Measurements from ENCODE around the gene MYMK.

MYMK gene

DNA sequence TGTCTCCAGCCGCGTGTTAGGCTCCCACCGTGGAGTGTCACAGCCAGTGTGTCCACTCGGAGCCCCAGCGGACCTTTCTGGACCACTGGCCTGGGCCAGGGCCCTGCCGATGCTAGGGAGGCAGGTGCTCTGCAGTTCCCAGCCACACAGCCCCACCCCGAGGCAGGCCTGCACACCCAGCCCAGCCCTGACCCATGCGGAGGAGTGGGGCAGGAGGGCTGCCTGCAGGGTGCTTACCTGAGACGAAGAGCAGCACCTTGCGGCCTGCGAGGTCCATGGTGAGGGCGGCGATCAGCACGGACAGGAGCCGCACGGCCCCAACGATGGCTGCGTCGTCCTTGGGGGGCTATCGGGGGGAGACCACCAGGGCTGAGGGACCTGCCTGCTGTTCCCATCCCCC is 51.0 kb downstream of the MYMK start:
- no peak for DNase-seq
- H3K27me3 Mint-ChIP-seq: no peaks in the 10 kb centered on the region
- peaks cover 2% of the 10 kb centered on the region for H3K4me1 Mint-ChIP-seq (ENCODE audit: low read depth)
- H3K36me3 Mint-ChIP-seq (ENCODE audit: low read depth): peaks cover 10% of the 10 kb centered on the region
- H3K4me3 Mint-ChIP-seq: no peak overlapping the region
- no peak overlapping the region for H3K27ac Mint-ChIP-seq
- no peaks in the 10 kb centered on the region for H3K9me3 Mint-ChIP-seq

DNA sequence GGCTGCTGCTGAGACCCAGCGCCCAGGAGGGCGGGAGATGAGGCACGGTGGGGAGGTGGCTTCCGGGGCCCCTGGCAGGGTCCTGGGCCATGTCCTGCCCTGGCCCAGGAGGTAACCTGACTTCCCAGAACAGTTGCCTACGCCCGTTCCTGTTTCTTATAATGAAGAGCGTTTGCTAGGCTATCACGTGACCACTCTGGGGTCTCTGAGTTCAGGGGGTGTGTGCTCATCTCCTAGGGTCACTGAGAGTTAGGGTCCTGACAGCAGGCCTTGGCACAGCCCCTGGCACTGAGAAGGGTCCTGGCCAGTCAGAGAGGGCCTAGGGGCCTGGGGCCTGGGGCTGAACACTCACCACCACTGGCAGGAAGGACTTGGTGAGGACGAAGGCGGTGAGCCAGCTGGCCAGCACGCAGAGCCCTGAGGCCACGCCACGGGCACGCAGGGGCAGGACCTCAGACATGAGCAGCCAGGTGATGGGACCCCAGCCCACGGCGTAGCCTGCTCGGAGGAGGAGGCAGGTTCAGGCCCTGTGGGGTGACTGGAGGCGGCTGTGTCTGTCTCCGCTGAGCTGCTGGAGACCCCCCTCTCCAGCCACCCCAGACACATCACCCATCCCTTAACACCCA is 51.9 kb downstream of the MYMK start:
- Mint-ChIP-seq H3K4me3 (no peak overlapping the region), H3K36me3 (ENCODE audit: low read depth) (peaks cover 10% of the 10 kb centered on the region), H3K27me3 (no peaks in the 10 kb centered on the region), H3K27ac (no peak overlapping the region), H3K9me3 (no peaks in the 10 kb centered on the region), H3K4me1 (ENCODE audit: low read depth) (peaks cover 2% of the 10 kb centered on the region)
- no peak for DNase-seq

DNA sequence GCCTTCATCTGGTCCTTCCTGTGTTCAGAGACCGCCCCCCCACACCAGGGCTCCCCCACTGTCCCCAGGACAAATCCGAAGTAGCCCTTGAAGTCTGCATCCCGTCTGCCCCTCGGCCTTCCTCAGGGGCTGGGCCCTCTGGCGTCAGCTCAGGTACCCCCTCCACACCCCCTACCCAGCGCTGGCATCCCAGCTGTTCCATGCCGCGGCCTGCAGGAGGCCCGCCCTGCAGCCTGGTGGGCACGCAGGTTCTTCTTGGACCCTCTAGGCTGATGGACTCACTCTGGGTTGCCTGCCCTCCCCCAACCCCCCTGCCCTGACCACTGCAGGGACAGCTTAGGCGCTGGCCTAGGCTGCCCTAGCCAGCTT is 52.5 kb downstream of the MYMK start:
- Mint-ChIP-seq H3K27me3 (no peaks in the 10 kb centered on the region), H3K27ac (no peak overlapping the region), H3K4me3 (no peak overlapping the region), H3K36me3 (ENCODE audit: low read depth) (peaks cover 10% of the 10 kb centered on the region), H3K9me3 (no peaks in the 10 kb centered on the region), H3K4me1 (ENCODE audit: low read depth) (peaks cover 2% of the 10 kb centered on the region)
- no peak for DNase-seq

DNA sequence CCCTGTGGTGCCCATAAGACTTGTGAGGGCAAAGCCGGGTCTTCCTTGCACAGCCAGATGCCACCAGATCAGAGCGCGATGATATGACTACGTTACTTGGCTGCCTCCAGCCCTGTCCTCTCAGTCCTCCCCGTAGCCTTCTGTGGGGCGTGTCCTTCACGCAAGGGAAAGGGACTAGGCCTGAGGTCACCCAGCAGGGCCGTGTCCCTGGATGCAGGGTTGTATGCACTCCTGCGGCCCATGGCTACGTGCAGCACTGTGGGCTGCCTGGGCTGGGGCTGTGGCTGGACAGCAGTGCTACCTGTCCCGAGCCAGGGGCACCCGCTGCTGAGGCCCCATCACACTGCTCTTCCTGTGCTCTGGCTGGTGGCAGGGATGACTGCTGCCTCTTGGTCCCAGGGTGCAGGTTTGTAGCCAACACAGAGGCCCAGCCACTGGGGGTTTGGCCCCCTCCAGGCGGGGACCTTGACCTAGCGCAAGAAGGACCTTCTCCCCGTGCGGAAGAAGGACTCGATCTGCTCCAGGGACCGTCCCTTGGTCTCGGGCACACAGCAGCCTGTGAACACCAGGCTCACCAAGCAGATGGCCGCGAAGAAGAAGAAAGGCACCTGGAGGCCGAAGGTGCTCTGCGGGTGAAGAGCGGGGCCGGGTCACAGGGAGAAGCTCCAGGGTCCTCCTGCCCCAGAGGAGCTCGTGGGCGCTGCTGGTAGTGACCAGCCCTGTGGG is 53.0 kb downstream of the MYMK start:
- no peak overlapping the region for H3K4me3 Mint-ChIP-seq
- no peak for DNase-seq
- peaks cover 10% of the 10 kb centered on the region for H3K36me3 Mint-ChIP-seq (ENCODE audit: low read depth)
- H3K9me3 Mint-ChIP-seq: no peaks in the 10 kb centered on the region
- no peak overlapping the region for H3K27ac Mint-ChIP-seq
- peaks cover 2% of the 10 kb centered on the region for H3K4me1 Mint-ChIP-seq (ENCODE audit: low read depth)
- H3K27me3 Mint-ChIP-seq: no peaks in the 10 kb centered on the region

DNA sequence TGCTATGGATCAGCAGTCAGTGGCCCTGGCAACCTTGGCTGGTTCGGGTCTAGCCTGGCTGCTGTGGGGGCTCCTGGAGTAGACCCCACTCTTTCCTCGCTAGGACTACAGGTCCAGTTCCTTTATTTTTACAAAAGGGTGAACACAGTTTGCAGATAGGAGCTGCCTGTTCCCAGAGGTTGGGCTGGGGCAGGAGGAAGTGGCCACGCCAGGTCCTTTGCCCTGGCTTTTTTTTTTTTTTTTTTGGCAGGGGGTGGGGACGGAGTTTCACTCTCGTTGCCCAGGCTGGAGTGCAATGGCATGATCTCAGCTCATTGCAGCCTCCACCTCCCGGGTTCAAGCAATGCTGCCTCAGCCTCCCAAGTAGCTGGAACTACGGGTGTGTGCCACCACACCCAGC is 53.8 kb downstream of the MYMK start:
- Mint-ChIP-seq H3K9me3 (no peaks in the 10 kb centered on the region), H3K27me3 (no peaks in the 10 kb centered on the region), H3K4me3 (no peak overlapping the region), H3K27ac (no peak overlapping the region), H3K4me1 (ENCODE audit: low read depth) (peaks cover 2% of the 10 kb centered on the region), H3K36me3 (ENCODE audit: low read depth) (peaks cover 7% of the 10 kb centered on the region)
- no peak for DNase-seq

DNA sequence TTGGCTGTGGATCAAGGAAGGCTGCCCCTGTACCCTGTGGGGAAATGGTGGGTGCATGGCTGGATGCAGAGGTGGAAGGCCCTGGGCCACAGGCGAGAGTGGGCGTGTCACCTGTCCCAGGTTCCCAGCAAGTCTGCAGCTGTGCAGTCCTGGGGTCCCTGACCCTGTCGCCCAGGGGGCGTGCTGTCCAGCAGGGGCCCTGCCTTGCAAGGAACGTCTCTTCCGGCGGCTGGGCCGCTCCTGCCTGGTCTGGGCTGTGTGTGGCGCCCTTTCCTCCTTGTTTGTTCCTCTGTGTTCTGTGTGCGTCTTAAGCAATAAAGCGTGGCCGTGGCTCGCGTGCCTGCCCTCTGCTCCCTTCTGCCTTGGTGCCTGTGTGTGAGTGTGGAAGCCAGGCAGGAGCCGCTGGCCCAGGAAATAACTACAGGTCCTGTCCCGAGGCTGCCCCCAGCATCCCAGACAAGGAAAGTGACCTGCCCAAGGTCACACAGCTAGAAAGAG is 54.3 kb downstream of the MYMK start:
- Mint-ChIP-seq H3K27me3 (no peaks in the 10 kb centered on the region), H3K27ac (no peak overlapping the region), H3K36me3 (ENCODE audit: low read depth) (peaks cover 5% of the 10 kb centered on the region), H3K4me3 (no peak overlapping the region), H3K4me1 (ENCODE audit: low read depth) (peaks cover 2% of the 10 kb centered on the region), H3K9me3 (no peaks in the 10 kb centered on the region)
- no peak for DNase-seq

DNA sequence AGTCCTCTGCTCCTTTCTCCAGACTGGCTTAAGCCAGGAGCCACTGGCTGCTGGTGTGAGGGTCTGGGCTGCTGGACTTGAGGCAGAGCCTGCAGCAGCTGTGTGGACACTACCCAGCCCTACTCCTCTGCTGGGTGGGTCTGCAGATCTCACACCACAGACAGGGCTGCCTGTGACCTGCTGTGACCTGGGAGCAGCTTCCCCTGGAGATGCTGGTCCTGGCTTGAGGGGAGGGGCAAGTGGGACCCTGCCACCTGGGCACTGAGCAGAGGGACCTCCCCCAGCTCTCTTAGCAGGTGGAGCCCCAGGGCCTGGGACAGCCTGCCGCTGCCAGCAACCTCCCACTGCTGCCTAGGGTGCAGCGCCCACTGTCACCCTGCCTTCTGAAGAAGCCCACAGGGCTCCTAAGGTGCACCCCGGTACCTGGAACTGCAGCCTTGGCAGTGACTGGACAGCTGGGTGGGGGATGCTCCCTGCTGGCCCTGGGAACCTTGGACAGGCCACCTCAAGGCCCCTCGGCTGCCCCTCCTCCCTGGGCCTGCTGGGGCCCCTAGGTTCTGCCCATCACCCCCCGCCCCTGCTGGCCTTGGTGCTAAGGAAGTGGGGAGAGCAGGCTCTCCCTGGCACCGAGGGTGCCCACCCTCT is 55.9 kb downstream of the MYMK start:
- peaks cover 2% of the 10 kb centered on the region for H3K36me3 Mint-ChIP-seq (ENCODE audit: low read depth)
- no peak overlapping the region for H3K4me3 Mint-ChIP-seq
- H3K27me3 Mint-ChIP-seq: no peaks in the 10 kb centered on the region
- H3K9me3 Mint-ChIP-seq: no peaks in the 10 kb centered on the region
- H3K27ac Mint-ChIP-seq: no peak overlapping the region
- no peaks in the 10 kb centered on the region for H3K4me1 Mint-ChIP-seq (ENCODE audit: low read depth)
- DNase-seq: no peak

DNA sequence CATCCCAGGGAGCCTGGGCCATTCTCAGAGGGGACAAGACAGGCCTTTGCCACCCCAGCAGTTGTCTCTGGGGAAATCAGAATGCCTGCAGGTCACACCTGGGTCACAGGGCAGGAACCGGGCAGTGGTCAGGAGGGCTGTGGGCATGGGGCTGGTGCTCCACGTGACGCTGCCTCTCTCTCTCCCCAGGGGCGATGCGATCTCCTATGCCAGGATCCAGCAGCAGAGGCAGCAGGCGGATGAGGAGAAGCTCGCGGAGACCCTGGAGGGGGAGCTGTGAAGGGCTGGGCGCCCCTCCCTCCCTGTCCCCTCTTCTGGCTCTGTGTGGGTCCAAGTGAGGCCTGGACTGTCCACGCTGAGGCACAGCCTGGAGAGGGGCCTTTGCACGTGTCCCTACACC is 56.4 kb downstream of the MYMK start:
- Mint-ChIP-seq H3K27me3 (no peaks in the 10 kb centered on the region), H3K4me1 (ENCODE audit: low read depth) (no peaks in the 10 kb centered on the region), H3K4me3 (no peak overlapping the region), H3K27ac (no peak overlapping the region), H3K36me3 (ENCODE audit: low read depth) (peaks cover 2% of the 10 kb centered on the region), H3K9me3 (no peaks in the 10 kb centered on the region)
- no peak for DNase-seq

DNA sequence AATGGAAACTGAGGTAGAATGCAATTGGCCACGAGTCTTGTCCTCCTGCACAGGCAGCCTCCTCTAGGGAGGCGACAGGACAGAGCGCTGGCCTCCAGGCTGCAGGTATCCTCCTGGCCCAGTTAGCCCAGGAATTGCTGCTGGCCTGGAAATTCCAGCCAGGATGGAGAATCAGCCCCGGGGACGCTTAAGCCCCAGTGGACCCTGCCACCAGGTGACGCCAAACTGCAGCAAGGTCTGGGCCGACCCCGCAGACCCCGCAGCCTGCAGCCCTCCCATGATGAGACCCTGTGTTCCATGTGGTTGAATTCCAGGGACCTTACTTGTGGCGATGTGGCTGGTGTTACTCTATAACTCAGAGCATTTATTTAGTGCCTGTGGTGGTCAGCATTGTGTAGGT is 57.7 kb downstream of the MYMK start:
- Mint-ChIP-seq H3K27ac (no peak overlapping the region), H3K9me3 (no peaks in the 10 kb centered on the region), H3K4me3 (no peak overlapping the region), H3K36me3 (ENCODE audit: low read depth) (no peaks in the 10 kb centered on the region), H3K27me3 (no peaks in the 10 kb centered on the region), H3K4me1 (ENCODE audit: low read depth) (no peaks in the 10 kb centered on the region)
- no peak for DNase-seq

DNA sequence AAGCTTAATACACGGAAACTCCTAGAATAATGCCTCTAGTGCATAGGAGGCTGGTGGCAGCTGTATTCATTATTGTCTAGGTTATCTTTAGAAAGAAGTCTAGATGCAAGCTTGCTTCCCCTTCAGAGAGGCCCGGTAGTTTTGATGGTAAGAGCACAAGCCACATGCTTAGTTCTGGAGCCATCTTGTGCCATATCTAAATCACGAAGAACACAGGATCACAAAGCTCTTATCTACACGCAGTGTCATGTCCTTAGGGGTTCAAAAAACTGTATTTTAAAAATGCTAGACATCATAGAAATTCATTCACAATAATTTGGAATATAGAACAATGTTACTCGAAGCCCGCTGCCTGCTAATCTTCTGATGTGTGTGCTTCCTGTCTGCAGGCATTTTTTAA is 58.8 kb downstream of the MYMK start:
- H3K36me3 Mint-ChIP-seq (ENCODE audit: low read depth): no peaks in the 10 kb centered on the region
- H3K27me3 Mint-ChIP-seq: no peaks in the 10 kb centered on the region
- H3K4me1 Mint-ChIP-seq (ENCODE audit: low read depth): no peaks in the 10 kb centered on the region
- H3K4me3 Mint-ChIP-seq: no peak overlapping the region
- H3K27ac Mint-ChIP-seq: no peak overlapping the region
- no peak for DNase-seq
- H3K9me3 Mint-ChIP-seq: no peaks in the 10 kb centered on the region

DNA sequence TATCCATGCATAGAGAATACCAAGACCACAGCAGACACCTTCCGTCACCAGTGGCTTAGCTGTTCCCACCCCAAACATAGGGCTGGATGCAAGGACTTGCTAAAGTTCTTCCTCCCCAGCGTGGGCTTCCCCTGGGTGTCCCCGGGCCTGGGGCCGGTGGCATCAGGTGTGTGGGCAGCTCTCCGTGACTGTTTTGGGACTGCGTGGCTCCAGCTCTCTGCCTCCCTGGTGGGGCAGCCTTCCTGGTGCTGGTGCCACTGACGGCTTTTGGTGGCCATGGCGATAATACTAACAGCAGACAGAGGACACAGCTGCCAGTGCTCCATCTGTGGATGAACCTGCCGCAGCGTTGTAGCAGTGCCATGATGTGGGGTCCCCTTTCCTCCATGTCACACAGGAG is 60.1 kb downstream of the MYMK start:
- Mint-ChIP-seq H3K27me3 (no peaks in the 10 kb centered on the region), H3K4me1 (ENCODE audit: low read depth) (peaks cover 5% of the 10 kb centered on the region), H3K4me3 (no peak overlapping the region), H3K36me3 (ENCODE audit: low read depth) (no peaks in the 10 kb centered on the region), H3K27ac (no peak overlapping the region), H3K9me3 (no peaks in the 10 kb centered on the region)
- DNase-seq: no peak
